IMR-90 (cell line): ENCODE results near the gene MAB21L4. TPM values are rescaled to one million over a fixed set of nuclear protein-coding genes. Genes with fewer than 3 reads are reported as not detected.

Source experiments
- ATAC-seq: fragments of 200-7000 bp; cut with Tn5 transposase; 2 replicates; pipeline ENCODE4 v1.9.1; 2020; ENCODE audit warnings: low read depth, mild to moderate bottlenecking, moderate library complexity
- BruUV-seq: library from RNA; stranded (reverse); fragments of 400-500 nt; replicated peaks from 2 replicates; lab custom pipeline; 2021; lab: Mats Ljungman, UMichigan
- CTCF ChIA-PET: fragments of 300-600 bp; formaldehyde crosslinking; extraction: SDS; loops from one replicate; lab custom pipeline; 2021; ENCODE audit warnings: antibody characterized with exemption; lab: Yijun Ruan, JAX
- POLR2A ChIA-PET: fragments of 300-600 bp; sonication (Branson Sonifier 250); formaldehyde crosslinking; loops from one replicate; lab custom pipeline; 2022; ENCODE audit warnings: antibody characterized with exemption; ENCODE audit not compliant: unreplicated experiment; lab: Charles Lee
- DNase-seq: peaks from one replicate; pipeline ENCODE4 v3.0.0; 2013
- H2AFZ ChIP-seq: replicated peaks from 2 replicates; pipeline ENCODE3; 2013; ENCODE audit warnings: low read length, mild to moderate bottlenecking; ENCODE audit not compliant: poor library complexity
- H2AK5ac ChIP-seq: 2 replicates; pipeline ENCODE4 v1.6.1; 2013; ENCODE audit warnings: low read depth, low read length, inconsistent platforms
- H2AK9ac ChIP-seq: replicated peaks from 2 replicates; pipeline ENCODE3; 2013; ENCODE audit warnings: mild to moderate bottlenecking, low read depth, low read length, moderate library complexity; ENCODE audit not compliant: poor library complexity
- H2BK120ac ChIP-seq: 2 replicates; pipeline ENCODE4 v1.6.1; 2013; ENCODE audit warnings: low read depth, low read length, inconsistent platforms
- H2BK15ac ChIP-seq: 3 replicates; pipeline ENCODE4 v1.6.1; 2013; ENCODE audit warnings: low read depth, low read length, inconsistent platforms
- H2BK20ac ChIP-seq: 2 replicates; pipeline ENCODE4 v1.6.1; 2013; ENCODE audit warnings: low read depth, mild to moderate bottlenecking, inconsistent platforms, low read length, moderate library complexity
- H2BK5ac ChIP-seq: 2 replicates; pipeline ENCODE4 v1.6.1; 2013; ENCODE audit warnings: mild to moderate bottlenecking, low read depth, low read length, inconsistent platforms; ENCODE audit not compliant: poor library complexity, severe bottlenecking
- H3K14ac ChIP-seq: replicated peaks from 2 replicates; pipeline ENCODE4 v1.6.1; 2013; ENCODE audit warnings: low read depth, low read length, inconsistent platforms
- H3K18ac ChIP-seq: 2 replicates; pipeline ENCODE4 v1.6.1; 2013; ENCODE audit warnings: low read depth, low read length, control low read depth
- H3K23ac ChIP-seq: 2 replicates; pipeline ENCODE4 v1.6.1; 2013; ENCODE audit warnings: low read depth, low read length, inconsistent platforms
- H3K27ac ChIP-seq: 2 replicates; pipeline ENCODE4 v1.5.1; 2013; ENCODE audit warnings: mild to moderate bottlenecking, control low read depth, low read length; ENCODE audit not compliant: insufficient read depth
- H3K27me3 ChIP-seq: 2 replicates; pipeline ENCODE4 v1.6.1; 2013; ENCODE audit warnings: low read length; ENCODE audit not compliant: control insufficient read depth, insufficient read depth
- H3K36me3 ChIP-seq: 2 replicates; pipeline ENCODE4 v1.6.1; 2013; ENCODE audit warnings: low read length, mixed read lengths; ENCODE audit not compliant: control insufficient read depth, insufficient read depth
- H3K4ac ChIP-seq: 2 replicates; pipeline ENCODE4 v1.6.1; 2013; ENCODE audit warnings: low read depth, low read length, inconsistent platforms
- H3K4me1 ChIP-seq: 2 replicates; pipeline ENCODE4 v1.6.1; 2013; ENCODE audit warnings: low read length, mixed read lengths; ENCODE audit not compliant: control insufficient read depth, insufficient read depth
- H3K4me2 ChIP-seq: 2 replicates; pipeline ENCODE4 v1.6.1; 2013; ENCODE audit warnings: low read depth, mild to moderate bottlenecking, control low read depth, low read length, moderate library complexity
- H3K4me3 ChIP-seq: 2 replicates; pipeline ENCODE4 v1.5.1; 2013; ENCODE audit warnings: low read depth, mild to moderate bottlenecking, control low read depth, low read length, moderate library complexity; ENCODE audit not compliant: insufficient read depth
- H3K56ac ChIP-seq: 2 replicates; pipeline ENCODE4 v1.6.1; 2013; ENCODE audit warnings: low read length, inconsistent platforms; ENCODE audit not compliant: insufficient read depth; ENCODE audit errors: extremely low read depth
- H3K79me1 ChIP-seq, 2 experiments: 2 replicates each; pipeline ENCODE4 v1.6.1; 2013; ENCODE audit warnings: low read length in 2 of 2, inconsistent platforms in 1 of 2, low read depth in 1 of 2
- H3K9ac ChIP-seq: 2 replicates; pipeline ENCODE4 v1.6.1; 2013; ENCODE audit warnings: low read depth, low read length, control low read depth
- H3K9me1 ChIP-seq: 2 replicates; pipeline ENCODE4 v1.6.1; 2013; ENCODE audit warnings: low read length, inconsistent platforms; ENCODE audit not compliant: insufficient read depth
- H3K9me3 ChIP-seq: 2 replicates; pipeline ENCODE4 v1.6.1; 2013; ENCODE audit warnings: low read length; ENCODE audit not compliant: control insufficient read depth, insufficient read depth
- H4K20me1 ChIP-seq: 2 replicates; pipeline ENCODE4 v1.6.1; 2013; ENCODE audit warnings: low read length, inconsistent platforms; ENCODE audit not compliant: insufficient read depth
- H4K5ac ChIP-seq: 2 replicates; pipeline ENCODE4 v1.6.1; 2013; ENCODE audit warnings: mild to moderate bottlenecking, low read depth, low read length, control low read depth
- H4K8ac ChIP-seq, 2 experiments: 2 replicates each; pipeline ENCODE4 v1.6.1; 2013; ENCODE audit warnings: low read depth in 2 of 2, low read length in 2 of 2, control low read depth in 1 of 2, inconsistent platforms in 1 of 2
- H4K91ac ChIP-seq: 2 replicates; pipeline ENCODE4 v1.6.1; 2013; ENCODE audit warnings: low read depth, low read length, inconsistent platforms; ENCODE audit not compliant: insufficient read depth
- CHD1 ChIP-seq: IDR thresholded peaks from 2 replicates; pipeline ENCODE4 v1.6.1; 2012; ENCODE audit warnings: low read depth, low read length, improper control_type of control experiment
- MAZ ChIP-seq: IDR thresholded peaks from 2 replicates; pipeline ENCODE4 v1.6.1; 2012; ENCODE audit warnings: low read depth, mild to moderate bottlenecking, low read length, improper control_type of control experiment, moderate library complexity, borderline replicate concordance
- MXI1 ChIP-seq: IDR thresholded peaks from 2 replicates; pipeline ENCODE4 v1.6.1; 2012; ENCODE audit warnings: low read depth, mild to moderate bottlenecking, low read length, moderate library complexity, borderline replicate concordance
- NFE2L2 ChIP-seq: fragments of 150-350 bp; IDR thresholded peaks from 2 replicates; pipeline ENCODE4 v1.6.1; 2016; ENCODE audit warnings: low read depth, mild to moderate bottlenecking, low read length
- POLR2A ChIP-seq: IDR thresholded peaks from 2 replicates; pipeline ENCODE4 v1.6.1; 2012; ENCODE audit warnings: mild to moderate bottlenecking, low read depth, low read length
- RAD21 ChIP-seq: IDR thresholded peaks from 2 replicates; pipeline ENCODE4 v1.6.1; 2012; ENCODE audit warnings: low read length, improper control_type of control experiment
- RCOR1 ChIP-seq: IDR thresholded peaks from 2 replicates; pipeline ENCODE4 v1.6.1; 2012; ENCODE audit warnings: mild to moderate bottlenecking, low read length, improper control_type of control experiment; ENCODE audit not compliant: insufficient replicate concordance
- RFX5 ChIP-seq: IDR thresholded peaks from 2 replicates; pipeline ENCODE4 v1.8.0; 2012; ENCODE audit warnings: low read depth, mild to moderate bottlenecking, low read length, moderate library complexity
- SMC3 ChIP-seq: fragments of 150-350 bp; IDR thresholded peaks from 2 replicates; pipeline ENCODE4 v1.6.1; 2016; ENCODE audit warnings: low read depth, mild to moderate bottlenecking, antibody characterized with exemption, low read length, moderate library complexity
- WGBS, 2 experiments: methylation state at CpG; one replicate each; pipeline versions ENCODE4 v1.1.5 to v1.1.7; 2013; ENCODE audit warnings: missing lambda C conversion rate in 2 of 2; ENCODE audit not compliant: insufficient read length in 1 of 2; ENCODE audit errors: extremely low coverage in 2 of 2; 5-methylcytosine and 5-hydroxymethylcytosine counted together
- dilution Hi-C: fragments of 300-500 bp; cut with HindIII; formaldehyde crosslinking; loops from one replicate; pipeline ENCODE4 v1.14.3; 2018; ENCODE audit warnings: low sequenced_read_pairs; ENCODE audit not compliant: unreplicated experiment
- in situ Hi-C: fragments of 300-500 bp; cut with MboI; formaldehyde crosslinking; loops from 3 replicates; pipeline ENCODE4 v1.14.3; 2019; ENCODE audit warnings: low sequenced_read_pairs, inconsistent platforms, mixed read lengths
- intact Hi-C: fragments of 100-400 bp; cut with micrococcal nuclease; formaldehyde crosslinking; loops from 2 replicates; pipeline ENCODE4 v1.10.0; 2022
- polyA plus RNA-seq, 3 experiments: library from polyadenylated mRNA; depleted of rRNA; stranded (reverse); fragments of >200 nt; gene quantifications; 2 replicates each; pipeline ENCODE4 v1.2.3, GENCODE V29; 2012; ENCODE audit warnings: low replicate concordance in 1 of 3
- total RNA-seq: library from RNA; depleted of rRNA; stranded (reverse); fragments of >200 nt; gene quantifications from 2 replicates; pipeline ENCODE4 v1.2.3, GENCODE V29; 2012

MAB21L4 gene
- total and polyA plus RNA-seq, 2 of the 4 experiments (the other 2 are of a cell fraction), result not detected

DNA sequence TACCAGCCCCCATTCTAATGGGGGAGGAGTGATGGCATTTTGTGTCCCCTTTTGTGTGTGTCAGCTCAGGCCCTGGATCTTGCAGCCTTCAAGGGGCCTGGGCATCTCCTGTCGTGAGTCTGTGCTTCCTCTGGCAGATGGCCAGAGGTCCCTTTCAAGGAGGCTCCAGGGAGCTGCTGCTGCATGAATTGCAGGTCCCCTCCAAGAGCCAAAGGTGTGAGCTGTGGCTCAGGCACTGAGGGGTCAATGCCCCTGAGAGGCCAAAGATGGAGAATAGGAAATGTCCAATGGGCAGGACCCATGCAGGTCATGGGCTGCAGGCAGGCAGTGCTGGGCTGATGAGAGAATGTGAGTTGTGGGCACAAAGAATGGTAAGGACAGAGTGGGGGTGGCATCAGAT lies 10.4 kb downstream of the MAB21L4 start:
- H3K4me3 ChIP-seq, result no peak overlapping the region
- no peak for ATAC-seq
- dilution Hi-C loops, result no loop called here

More for the DNA sequence above, 10.4 kb downstream of the MAB21L4 start:
- no peak for TF ChIP-seq POLR2A
- TF ChIP-seq MXI1, result no peak
- TF ChIP-seq RCOR1, result no peak
- no peak for TF ChIP-seq SMC3
- no peak for TF ChIP-seq RAD21
- TF ChIP-seq RFX5, result no peak
- TF ChIP-seq NFE2L2, result no peak
- no peak for TF ChIP-seq CHD1
- no peak for TF ChIP-seq MAZ
- H3K27me3 ChIP-seq, result peaks cover 11% of the 10 kb centered on the region
- H3K27ac ChIP-seq, result no peak overlapping the region
- no peak overlapping the region for H3K9ac ChIP-seq
- ChIA-PET POLR2A (no interaction called here), CTCF (no interaction called here)
- no peak overlapping the region for H2BK5ac ChIP-seq
- no peak overlapping the region for H4K8ac ChIP-seq
- H3K56ac ChIP-seq, result no peak overlapping the region
- DNase-seq, result no peak
- BruUV-seq, result no TSS peak
- no peak overlapping the region for H2BK20ac ChIP-seq
- H3K9me1 ChIP-seq, result no peaks in the 10 kb centered on the region
- H2AFZ ChIP-seq, result no peak overlapping the region
- no peaks in the 10 kb centered on the region for H3K4me1 ChIP-seq
- no peak overlapping the region for H3K4ac ChIP-seq
- no peaks in the 10 kb centered on the region for H3K36me3 ChIP-seq
- WGBS, 2 experiments, result no CpG with 5 or more reads among the region's 1 CpG
- no peaks in the 10 kb centered on the region for H4K20me1 ChIP-seq
- H3K14ac ChIP-seq, result no peak overlapping the region
- no peak overlapping the region for H4K5ac ChIP-seq
- H2AK5ac ChIP-seq, result no peak overlapping the region
- H3K79me1 ChIP-seq, result no peaks in the 10 kb centered on the region
- intact Hi-C loops (no loop called here), in situ Hi-C loops (no loop called here)
- H4K91ac ChIP-seq, result no peak overlapping the region
- H3K23ac ChIP-seq, result no peak overlapping the region
- H2BK15ac ChIP-seq, result no peak overlapping the region
- H3K4me2 ChIP-seq, result no peak overlapping the region
- H3K18ac ChIP-seq, result no peak overlapping the region
- H2AK9ac ChIP-seq, result no peak overlapping the region
- no peak overlapping the region for H2BK120ac ChIP-seq
- no peaks in the 10 kb centered on the region for H3K9me3 ChIP-seq
